GM19240 (cell line): ENCODE results near the gene PET117.
"Not testable (repeated sequence)": the region's sequence is repeated elsewhere in the genome, so short reads cannot be mapped to it uniquely, and the experiment has no call there.

Source experiments
- DNase-seq: peaks from one replicate; pipeline ENCODE4 v3.0.0; 2011; ENCODE audit warnings: low spot score; ENCODE audit not compliant: insufficient read length

The PET117 gene

GRCh38 chr20:18137412-18138265, at the start of gene PET117, which contains the start of gene KAT14:
Gene PET117 (plus strand): TSS chr20:18137863. CDS start chr20:18137956, 93 bp downstream.
Gene KAT14 (plus strand): TSS chr20:18137863. CDS start chr20:18142661, 4,798 bp downstream.
- peak; percentile 52 for DNase-seq

- DNase-seq = not testable (repeated sequence)
Measured at GRCh38 chr20:18088298-18088697, 49.4 kb upstream of the PET117 start.

- not testable (repeated sequence) for DNase-seq
Measured at GRCh38 chr20:18088841-18089240, 48.8 kb upstream of the PET117 start.

GRCh38 chr20:18090044-18090443, 47.6 kb upstream of the PET117 start:
- no peak for DNase-seq

GRCh38 chr20:18090477-18090876, 47.2 kb upstream of the PET117 start:
- no peak for DNase-seq

- no peak for DNase-seq
Measured at GRCh38 chr20:18091623-18092022, 46.0 kb upstream of the PET117 start.

- DNase-seq = no peak
Measured at GRCh38 chr20:18092890-18093289, 44.8 kb upstream of the PET117 start.

- DNase-seq = no peak
Measured at GRCh38 chr20:18093388-18093787, 44.3 kb upstream of the PET117 start.

- no peak for DNase-seq
Measured at GRCh38 chr20:18094191-18094590, 43.5 kb upstream of the PET117 start.

GRCh38 chr20:18100569-18100968, 37.1 kb upstream of the PET117 start:
- not testable (repeated sequence) for DNase-seq

GRCh38 chr20:18101125-18101810, 36.4 kb upstream of the PET117 start:
- DNase-seq = no peak

- DNase-seq = no peak
Measured at GRCh38 chr20:18103497-18103896, 34.2 kb upstream of the PET117 start.

- no peak for DNase-seq
Measured at GRCh38 chr20:18108326-18108725, 29.3 kb upstream of the PET117 start.

GRCh38 chr20:18128574-18128973, 9.1 kb upstream of the PET117 start:
- not testable (repeated sequence) for DNase-seq

GRCh38 chr20:18132663-18133062, 5.0 kb upstream of the PET117 start:
- DNase-seq = no peak

- no peak for DNase-seq
Measured at GRCh38 chr20:18133962-18134361, 3.7 kb upstream of the PET117 start.

- DNase-seq = no peak
Measured at GRCh38 chr20:18138266-18138582, 561 bp downstream of the PET117 start.

GRCh38 chr20:18138639-18139583, 1.2 kb downstream of the PET117 start:
- no peak for DNase-seq

GRCh38 chr20:18139832-18140231, 2.2 kb downstream of the PET117 start:
- DNase-seq = no peak

- DNase-seq = no peak
Measured at GRCh38 chr20:18144541-18145099, 7.0 kb downstream of the PET117 start.

GRCh38 chr20:18154342-18154741, 16.7 kb downstream of the PET117 start:
- DNase-seq = no peak
